Endothelial cell of umbilical vein (primary cell): ENCODE data around the gene TEK.

ENCODE experiments used
- CTCF ChIP-seq, 2 donors: IDR thresholded peaks; 1 replicate in 1 of 2; 2 replicates in 1 of 2; pipeline ENCODE4 v1.5.1; 2011; ENCODE audit warnings: low read length in 2 of 2, mild to moderate bottlenecking in 2 of 2, moderate library complexity in 2 of 2, control low read depth in 1 of 2, inconsistent platforms in 1 of 2, low read depth in 1 of 2; ENCODE audit not compliant: insufficient read depth in 1 of 2; ENCODE audit errors: extremely low read depth in 1 of 2
- EZH2 ChIP-seq: IDR thresholded peaks from 2 replicates; pipeline ENCODE4 v1.6.1; 2012; ENCODE audit warnings: borderline replicate concordance, low read depth, mild to moderate bottlenecking, moderate library complexity, low read length, inconsistent platforms; ENCODE audit not compliant: severe bottlenecking
- MAX ChIP-seq: IDR thresholded peaks from 2 replicates; pipeline ENCODE4 v1.6.1; 2011; ENCODE audit not compliant: insufficient read depth, insufficient read length
- POLR2A ChIP-seq: IDR thresholded peaks from 2 replicates; pipeline ENCODE4 v1.6.1; 2012; ENCODE audit warnings: low read depth, mild to moderate bottlenecking, control low read depth, low read length

GRCh38 chr9:27188426-27188825 is 79.4 kb downstream of the TEK start:
- TF ChIP-seq POLR2A (no peak), EZH2 (no peak), CTCF (IDR thresholded peaks at IDR 0.05; ENCODE audit: extremely low read depth in 1 of 2, insufficient read depth in 1 of 2, low read depth in 1 of 2, low read length in 2 of 2) (no peak), MAX (no peak)
